ENCODE data around the gene SETBP1. TPM values are rescaled to one million over a fixed set of nuclear protein-coding genes. Genes with fewer than 3 reads are reported as not detected.

SETBP1 gene
- total and polyA plus RNA-seq, 2 of the 13 experiments (the other 11 are each of a cell fraction or from before 2014, with no cell fraction given): 0.18 to 0.65 TPM

DNA sequence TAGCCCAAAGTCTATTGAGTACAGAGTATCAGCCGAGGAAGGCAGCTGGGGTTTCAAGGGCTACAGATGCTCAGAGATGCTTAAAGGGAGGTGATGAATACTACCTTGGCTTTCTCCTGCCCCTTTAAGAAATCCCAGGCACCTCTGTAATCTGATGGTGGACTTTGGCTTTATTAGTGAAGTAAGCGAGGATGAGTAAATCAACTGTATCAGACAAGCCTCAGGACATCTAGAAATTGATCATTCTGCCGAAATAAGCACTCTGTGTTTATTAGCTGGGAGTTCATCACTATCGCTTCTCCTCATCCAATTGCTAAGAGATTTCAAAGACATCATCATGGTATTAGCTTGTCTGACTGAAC is 344.4 kb downstream of the SETBP1 start:
- Histone ChIP-seq H3K27me3 (ENCODE audit: control insufficient read depth in 1 of 2, insufficient read depth in 2 of 2, low read length in 2 of 2) (no peaks in the 10 kb centered on the region), H3K4me2 (ENCODE audit: low read depth, low read length) (no peak overlapping the region), H3K9me3 (ENCODE audit: low read length) (no peaks in the 10 kb centered on the region), H2AFZ (ENCODE audit: low read length) (no peak overlapping the region), H3K79me2 (ENCODE audit: insufficient read depth, low read length) (no peaks in the 10 kb centered on the region), H3K9ac (ENCODE audit: insufficient read depth, low read depth, low read length) (no peak overlapping the region), H3K4me3 (replicated peaks in 1 of 3; ENCODE audit: insufficient read depth in 1 of 3, low read depth in 2 of 3, low read length in 3 of 3) (no peak overlapping the region), H3K4me1 (ENCODE audit: insufficient read depth, low read length) (no peaks in the 10 kb centered on the region), H3K27ac (ENCODE audit: extremely low read length, insufficient read depth, low read length) (no peak overlapping the region), H3K36me3 (replicated peaks in 1 of 2; ENCODE audit: control insufficient read depth in 1 of 2, insufficient read depth in 2 of 2, low read length in 2 of 2) (no peaks in the 10 kb centered on the region), H4K20me1 (ENCODE audit: insufficient read depth, low read length) (no peaks in the 10 kb centered on the region)
- ChIA-PET POLR2A (no interaction called here), CTCF (ENCODE audit: low intra/inter-chr PET ratio, low total read pairs) (no interaction called here)
- no TSS peak for BruUV-seq (replicated peaks)
- ATAC-seq (no peak), DNase-seq (ENCODE audit: low spot score) (no peak), FAIRE-seq (no peak)
- 29% methylated on average over 4 of the region's 4 CpGs for WGBS (ENCODE audit: low lambda C conversion rate)
- intact Hi-C loops (cut with micrococcal nuclease; ENCODE audit: unreplicated experiment): no loop called here
- TF ChIP-seq JUN (CRISPR knock-in tag; IDR thresholded peaks at IDR 0.05): no peak
- TF ChIP-seq, protein P1, sequence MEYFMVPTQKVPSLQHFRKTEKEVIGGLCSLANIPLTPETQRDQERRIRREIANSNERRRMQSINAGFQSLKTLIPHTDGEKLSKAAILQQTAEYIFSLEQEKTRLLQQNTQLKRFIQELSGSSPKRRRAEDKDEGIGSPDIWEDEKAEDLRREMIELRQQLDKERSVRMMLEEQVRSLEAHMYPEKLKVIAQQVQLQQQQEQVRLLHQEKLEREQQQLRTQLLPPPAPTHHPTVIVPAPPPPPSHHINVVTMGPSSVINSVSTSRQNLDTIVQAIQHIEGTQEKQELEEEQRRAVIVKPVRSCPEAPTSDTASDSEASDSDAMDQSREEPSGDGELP (IDR thresholded peaks at IDR 0.05; ENCODE audit: borderline replicate concordance, low read depth): no peak
- no peak for TF ChIP-seq ZKSCAN8 (CRISPR knock-in tag; IDR thresholded peaks at IDR 0.05; ENCODE audit: borderline replicate concordance)
- no peak for TF ChIP-seq POGZ (CRISPR knock-in tag; IDR thresholded peaks at IDR 0.05)
- TF ChIP-seq, protein P2, sequence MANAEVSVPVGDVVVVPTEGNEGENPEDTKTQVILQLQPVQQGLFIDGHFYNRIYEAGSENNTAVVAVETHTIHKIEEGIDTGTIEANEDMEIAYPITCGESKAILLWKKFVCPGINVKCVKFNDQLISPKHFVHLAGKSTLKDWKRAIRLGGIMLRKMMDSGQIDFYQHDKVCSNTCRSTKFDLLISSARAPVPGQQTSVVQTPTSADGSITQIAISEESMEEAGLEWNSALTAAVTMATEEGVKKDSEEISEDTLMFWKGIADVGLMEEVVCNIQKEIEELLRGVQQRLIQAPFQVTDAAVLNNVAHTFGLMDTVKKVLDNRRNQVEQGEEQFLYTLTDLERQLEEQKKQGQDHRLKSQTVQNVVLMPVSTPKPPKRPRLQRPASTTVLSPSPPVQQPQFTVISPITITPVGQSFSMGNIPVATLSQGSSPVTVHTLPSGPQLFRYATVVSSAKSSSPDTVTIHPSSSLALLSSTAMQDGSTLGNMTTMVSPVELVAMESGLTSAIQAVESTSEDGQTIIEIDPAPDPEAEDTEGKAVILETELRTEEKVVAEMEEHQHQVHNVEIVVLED (CRISPR knock-in tag; IDR thresholded peaks at IDR 0.05; ENCODE audit: borderline replicate concordance): no peak
- no peak for TF ChIP-seq ZMAT3 (CRISPR knock-in tag; conservative IDR thresholded peaks at IDR 0.05)
- TF ChIP-seq, protein P3, sequence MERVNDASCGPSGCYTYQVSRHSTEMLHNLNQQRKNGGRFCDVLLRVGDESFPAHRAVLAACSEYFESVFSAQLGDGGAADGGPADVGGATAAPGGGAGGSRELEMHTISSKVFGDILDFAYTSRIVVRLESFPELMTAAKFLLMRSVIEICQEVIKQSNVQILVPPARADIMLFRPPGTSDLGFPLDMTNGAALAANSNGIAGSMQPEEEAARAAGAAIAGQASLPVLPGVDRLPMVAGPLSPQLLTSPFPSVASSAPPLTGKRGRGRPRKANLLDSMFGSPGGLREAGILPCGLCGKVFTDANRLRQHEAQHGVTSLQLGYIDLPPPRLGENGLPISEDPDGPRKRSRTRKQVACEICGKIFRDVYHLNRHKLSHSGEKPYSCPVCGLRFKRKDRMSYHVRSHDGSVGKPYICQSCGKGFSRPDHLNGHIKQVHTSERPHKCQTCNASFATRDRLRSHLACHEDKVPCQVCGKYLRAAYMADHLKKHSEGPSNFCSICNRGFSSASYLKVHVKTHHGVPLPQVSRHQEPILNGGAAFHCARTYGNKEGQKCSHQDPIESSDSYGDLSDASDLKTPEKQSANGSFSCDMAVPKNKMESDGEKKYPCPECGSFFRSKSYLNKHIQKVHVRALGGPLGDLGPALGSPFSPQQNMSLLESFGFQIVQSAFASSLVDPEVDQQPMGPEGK (CRISPR knock-in tag; IDR thresholded peaks at IDR 0.05): no peak
- no peak for TF ChIP-seq TCF12 (IDR thresholded peaks at IDR 0.05)
- no peak for TF ChIP-seq TCF12 (CRISPR knock-in tag; IDR thresholded peaks at IDR 0.05)
- no peak for TF ChIP-seq ETV6 (CRISPR knock-in tag; conservative IDR thresholded peaks at IDR 0.05)
- TF ChIP-seq POLR2G (IDR thresholded peaks at IDR 0.05; ENCODE audit: low read depth, low read length): no peak
- no peak for TF ChIP-seq ZNF3 (CRISPR knock-in tag; IDR thresholded peaks at IDR 0.05)
- no peak for TF ChIP-seq SMC3 (IDR thresholded peaks at IDR 0.05; ENCODE audit: low read length)
- in situ Hi-C loops (cut with HindIII; ENCODE audit: extremely low pct_ligation_motif_present, low pct_unique_long_range_greater_than_20kb): no loop called here
